Measurements from ENCODE around the gene LRP1B. TPM values are rescaled to one million over a fixed set of nuclear protein-coding genes. Genes with fewer than 3 reads are reported as not detected.

Gene LRP1B
- total RNA-seq, 1 donor from 2014 or later, result 0.54 TPM

DNA sequence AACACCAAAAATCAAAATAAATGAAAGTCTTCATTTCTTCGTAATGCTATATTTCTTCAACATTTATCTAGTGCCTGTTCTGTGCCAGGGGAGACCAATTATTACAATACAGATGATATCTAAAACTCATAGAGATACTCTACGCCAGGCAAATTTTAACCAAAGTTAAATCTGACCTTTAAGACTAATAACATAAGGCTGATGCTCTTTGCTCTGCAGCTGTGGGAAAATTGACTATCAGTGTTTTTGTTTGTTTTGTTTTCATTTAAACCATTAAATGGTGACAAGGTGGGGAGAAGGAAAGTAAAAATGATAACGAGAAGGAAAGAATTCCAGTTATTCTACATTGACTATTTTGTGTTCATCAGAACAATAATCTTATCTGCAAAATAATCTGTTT is 406.4 kb downstream of the LRP1B start:
- DNase-seq (ENCODE audit: low read depth, low spot score), result no peak
- Mint-ChIP-seq H3K27me3 (ENCODE audit: low read depth) (no peaks in the 10 kb centered on the region), H3K4me3 (no peak overlapping the region), H3K4me1 (peaks cover 11% of the 10 kb centered on the region), H3K27ac (ENCODE audit: unreplicated experiment) (no peak overlapping the region), H3K9me3 (peaks cover 2% of the 10 kb centered on the region), H3K36me3 (ENCODE audit: low read depth) (no peaks in the 10 kb centered on the region)
- TF ChIP-seq, protein P1, sequence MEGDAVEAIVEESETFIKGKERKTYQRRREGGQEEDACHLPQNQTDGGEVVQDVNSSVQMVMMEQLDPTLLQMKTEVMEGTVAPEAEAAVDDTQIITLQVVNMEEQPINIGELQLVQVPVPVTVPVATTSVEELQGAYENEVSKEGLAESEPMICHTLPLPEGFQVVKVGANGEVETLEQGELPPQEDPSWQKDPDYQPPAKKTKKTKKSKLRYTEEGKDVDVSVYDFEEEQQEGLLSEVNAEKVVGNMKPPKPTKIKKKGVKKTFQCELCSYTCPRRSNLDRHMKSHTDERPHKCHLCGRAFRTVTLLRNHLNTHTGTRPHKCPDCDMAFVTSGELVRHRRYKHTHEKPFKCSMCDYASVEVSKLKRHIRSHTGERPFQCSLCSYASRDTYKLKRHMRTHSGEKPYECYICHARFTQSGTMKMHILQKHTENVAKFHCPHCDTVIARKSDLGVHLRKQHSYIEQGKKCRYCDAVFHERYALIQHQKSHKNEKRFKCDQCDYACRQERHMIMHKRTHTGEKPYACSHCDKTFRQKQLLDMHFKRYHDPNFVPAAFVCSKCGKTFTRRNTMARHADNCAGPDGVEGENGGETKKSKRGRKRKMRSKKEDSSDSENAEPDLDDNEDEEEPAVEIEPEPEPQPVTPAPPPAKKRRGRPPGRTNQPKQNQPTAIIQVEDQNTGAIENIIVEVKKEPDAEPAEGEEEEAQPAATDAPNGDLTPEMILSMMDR (conservative IDR thresholded peaks at IDR 0.05), result no peak

DNA sequence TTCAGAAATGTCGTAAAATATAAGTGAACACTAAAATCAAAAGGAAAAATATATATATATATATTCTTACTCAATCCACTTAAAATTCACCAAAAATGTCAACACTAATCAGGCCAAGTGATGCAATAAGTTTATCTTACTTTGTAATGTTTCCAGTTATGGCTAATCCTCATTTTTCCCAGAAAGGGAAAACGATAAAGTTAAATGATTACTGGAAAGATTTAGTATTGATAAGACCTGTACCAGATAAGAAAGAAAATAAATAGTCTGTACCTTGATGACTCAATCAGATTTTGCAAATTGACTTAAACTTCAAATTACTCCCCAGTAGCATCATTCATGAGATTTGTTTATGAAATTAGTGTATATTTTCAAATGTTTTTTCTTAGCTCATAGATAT is 407.0 kb downstream of the LRP1B start:
- no peak for DNase-seq (ENCODE audit: low read depth, low spot score)
- Mint-ChIP-seq H3K4me1 (peaks cover 10% of the 10 kb centered on the region), H3K4me3 (no peak overlapping the region), H3K36me3 (ENCODE audit: low read depth) (no peaks in the 10 kb centered on the region), H3K27ac (ENCODE audit: unreplicated experiment) (no peak overlapping the region), H3K27me3 (ENCODE audit: low read depth) (no peaks in the 10 kb centered on the region), H3K9me3 (peaks cover 2% of the 10 kb centered on the region)
- TF ChIP-seq, protein P1 (conservative IDR thresholded peaks at IDR 0.05), result no peak

DNA sequence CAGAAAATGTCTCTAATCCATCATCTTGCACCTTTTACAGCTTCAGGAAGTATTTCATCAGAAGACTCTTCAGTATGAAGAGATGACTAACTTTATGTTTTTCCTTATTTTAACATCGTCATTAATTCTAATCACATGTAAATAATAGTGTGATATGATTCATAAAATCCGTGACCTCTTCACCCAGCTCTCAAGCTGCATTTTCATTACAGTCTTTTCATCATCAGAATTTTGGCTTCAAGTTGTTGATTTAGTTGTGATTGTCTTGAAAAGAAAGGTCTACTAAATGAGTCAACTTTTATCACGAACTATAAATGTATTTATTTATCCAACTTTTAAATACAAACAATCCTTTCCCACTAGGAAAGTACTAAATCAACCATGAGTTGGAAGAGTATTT is 410.3 kb downstream of the LRP1B start:
- Mint-ChIP-seq H3K27ac (ENCODE audit: unreplicated experiment) (no peak overlapping the region), H3K4me3 (no peak overlapping the region), H3K4me1 (no peaks in the 10 kb centered on the region), H3K9me3 (peaks cover 2% of the 10 kb centered on the region), H3K27me3 (ENCODE audit: low read depth) (no peaks in the 10 kb centered on the region), H3K36me3 (ENCODE audit: low read depth) (no peaks in the 10 kb centered on the region)
- no peak for DNase-seq (ENCODE audit: low read depth, low spot score)
- TF ChIP-seq, protein P1 (conservative IDR thresholded peaks at IDR 0.05), result no peak

DNA sequence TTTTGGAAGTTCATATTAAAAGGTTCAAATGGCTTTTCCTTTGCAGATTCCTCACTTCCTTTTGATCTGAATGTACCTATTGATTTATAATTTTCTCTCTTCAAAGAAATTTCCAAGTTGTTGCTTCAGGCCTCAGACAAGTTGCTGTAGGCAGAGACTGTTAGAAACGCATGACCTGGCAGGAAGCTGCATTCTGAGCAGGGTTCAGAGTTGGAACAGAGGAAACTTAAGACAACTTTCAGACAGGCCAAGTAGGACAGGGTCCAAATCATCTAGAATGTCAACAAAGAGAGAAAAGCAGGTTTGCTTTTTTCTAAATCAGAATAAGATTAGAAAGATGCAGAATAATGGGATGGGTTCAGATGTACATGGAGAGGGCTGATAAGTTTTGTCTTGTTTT is 416.3 kb downstream of the LRP1B start:
- Mint-ChIP-seq H3K9me3 (no peaks in the 10 kb centered on the region), H3K4me1 (no peaks in the 10 kb centered on the region), H3K4me3 (no peak overlapping the region), H3K36me3 (ENCODE audit: low read depth) (no peaks in the 10 kb centered on the region), H3K27ac (ENCODE audit: unreplicated experiment) (no peak overlapping the region), H3K27me3 (ENCODE audit: low read depth) (no peaks in the 10 kb centered on the region)
- TF ChIP-seq, protein P1 (conservative IDR thresholded peaks at IDR 0.05), result no peak
- DNase-seq (ENCODE audit: low read depth, low spot score), result no peak

DNA sequence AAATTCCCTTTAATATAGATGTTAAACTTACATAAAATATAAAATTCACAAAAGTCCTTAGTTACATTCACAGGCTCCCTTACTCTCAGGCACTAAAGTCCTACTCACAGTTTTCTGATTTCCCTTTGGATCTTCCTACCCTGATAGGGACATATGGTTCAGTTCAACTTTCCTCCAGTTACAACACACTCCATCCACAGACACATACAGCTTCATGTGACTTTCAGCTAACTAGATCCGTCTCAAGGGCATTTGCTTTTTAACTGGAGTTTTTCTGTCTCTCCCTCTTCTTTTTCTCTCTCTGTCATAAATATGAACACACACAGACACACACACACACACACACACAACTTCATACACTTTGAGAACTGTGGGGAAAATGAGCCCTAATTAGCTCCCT is 419.2 kb downstream of the LRP1B start:
- Mint-ChIP-seq H3K36me3 (ENCODE audit: low read depth) (no peaks in the 10 kb centered on the region), H3K4me1 (no peaks in the 10 kb centered on the region), H3K4me3 (no peak overlapping the region), H3K9me3 (no peaks in the 10 kb centered on the region), H3K27ac (ENCODE audit: unreplicated experiment) (no peak overlapping the region), H3K27me3 (ENCODE audit: low read depth) (no peaks in the 10 kb centered on the region)
- DNase-seq (ENCODE audit: low read depth, low spot score), result no peak
- TF ChIP-seq, protein P1 (conservative IDR thresholded peaks at IDR 0.05), result no peak

All from neural crest cell (in vitro differentiated cells).